Neural crest cell (in vitro differentiated cells): ENCODE measurements around the gene WDR12. TPM values are rescaled to one million over a fixed set of nuclear protein-coding genes. Genes with fewer than 3 reads are reported as not detected.

Source experiments
- DNase-seq: peaks from one replicate; pipeline ENCODE4 v3.0.0; 2021; ENCODE audit warnings: low read depth, mixed read lengths, low spot score
- H3K27ac Mint-ChIP-seq: one replicate; pipeline ENCODE4 v1.8.0; 2021; ENCODE audit warnings: mild to moderate bottlenecking, mixed read lengths; ENCODE audit not compliant: unreplicated experiment
- H3K27me3 Mint-ChIP-seq: 2 replicates; pipeline ENCODE4 v1.8.0; 2021; ENCODE audit warnings: low read depth, mild to moderate bottlenecking, mixed read lengths
- H3K36me3 Mint-ChIP-seq: 2 replicates; pipeline ENCODE4 v1.8.0; 2021; ENCODE audit warnings: low read depth, mild to moderate bottlenecking, mixed read lengths
- H3K4me1 Mint-ChIP-seq: 2 replicates; pipeline ENCODE4 v1.8.0; 2021; ENCODE audit warnings: mixed read lengths
- H3K4me3 Mint-ChIP-seq: one replicate; pipeline ENCODE4 v1.8.0; 2021; ENCODE audit warnings: mild to moderate bottlenecking, mixed read lengths
- H3K9me3 Mint-ChIP-seq: 2 replicates; pipeline ENCODE4 v1.8.0; 2021; ENCODE audit warnings: mixed read lengths
- CTCF ChIP-seq: fragments of 200-600 bp; sonication (generic); conservative IDR thresholded peaks from 2 replicates; pipeline ENCODE4 v1.5.0; 2021; ENCODE audit warnings: antibody characterized with exemption, mild to moderate bottlenecking
- total RNA-seq: library from RNA; stranded (reverse); gene quantifications from 2 replicates; pipeline ENCODE4 v1.2.1, GENCODE V29; 2021

WDR12 gene
- total RNA-seq, 1 donor from 2014 or later: 71.1 TPM

GRCh38 chr2:202944408-202944807 is 32.9 kb upstream of the WDR12 start:
- DNase-seq: no peak
- Mint-ChIP-seq H3K4me1 (peaks cover 6% of the 10 kb centered on the region), H3K4me3 (no peak overlapping the region), H3K27me3 (no peaks in the 10 kb centered on the region), H3K36me3 (peaks cover 39% of the 10 kb centered on the region), H3K27ac (no peak overlapping the region), H3K9me3 (peaks cover 25% of the 10 kb centered on the region)
- TF ChIP-seq CTCF: no peak

- H3K27me3 Mint-ChIP-seq: no peaks in the 10 kb centered on the region
- H3K36me3 Mint-ChIP-seq: peaks cover 27% of the 10 kb centered on the region
- DNase-seq: no peak
- peaks cover 13% of the 10 kb centered on the region for H3K9me3 Mint-ChIP-seq
- peaks cover 6% of the 10 kb centered on the region for H3K4me1 Mint-ChIP-seq
- TF ChIP-seq CTCF: no peak
- no peak overlapping the region for H3K27ac Mint-ChIP-seq
- no peak overlapping the region for H3K4me3 Mint-ChIP-seq
Observed at GRCh38 chr2:202941771-202942170, 30.3 kb upstream of the WDR12 start.

GRCh38 chr2:202938960-202939359 is 27.5 kb upstream of the WDR12 start:
- Mint-ChIP-seq H3K27ac (no peak overlapping the region), H3K36me3 (peaks cover 7% of the 10 kb centered on the region), H3K4me1 (peaks cover 6% of the 10 kb centered on the region), H3K27me3 (no peaks in the 10 kb centered on the region), H3K9me3 (peaks cover 3% of the 10 kb centered on the region), H3K4me3 (no peak overlapping the region)
- no peak for TF ChIP-seq CTCF
- DNase-seq: no peak

- no peak for DNase-seq
- TF ChIP-seq CTCF: no peak
- Mint-ChIP-seq H3K4me3 (no peak overlapping the region), H3K9me3 (peaks cover 3% of the 10 kb centered on the region), H3K27ac (no peak overlapping the region), H3K27me3 (no peaks in the 10 kb centered on the region), H3K4me1 (no peaks in the 10 kb centered on the region), H3K36me3 (peaks cover 8% of the 10 kb centered on the region)
Observed at GRCh38 chr2:202934456-202934855, 23.0 kb upstream of the WDR12 start.

GRCh38 chr2:202933958-202934357 is 22.5 kb upstream of the WDR12 start:
- no peak for TF ChIP-seq CTCF
- Mint-ChIP-seq H3K4me1 (no peaks in the 10 kb centered on the region), H3K9me3 (peaks cover 3% of the 10 kb centered on the region), H3K27ac (no peak overlapping the region), H3K4me3 (no peak overlapping the region), H3K36me3 (peaks cover 8% of the 10 kb centered on the region), H3K27me3 (no peaks in the 10 kb centered on the region)
- DNase-seq: no peak

- TF ChIP-seq CTCF: no peak
- Mint-ChIP-seq H3K4me1 (no peaks in the 10 kb centered on the region), H3K27ac (no peak overlapping the region), H3K27me3 (no peaks in the 10 kb centered on the region), H3K36me3 (peaks cover 7% of the 10 kb centered on the region), H3K4me3 (no peak overlapping the region), H3K9me3 (no peaks in the 10 kb centered on the region)
- DNase-seq: no peak
Observed at GRCh38 chr2:202933139-202933510, 21.7 kb upstream of the WDR12 start.
